HG02973 (cell line): ENCODE measurements around the gene ELOB.

Experiments used
- ATAC-seq: cut with Tn5 transposase; IDR thresholded peaks from one replicate; pipeline ENCODE4 v1.9.1; 2021; ENCODE audit warnings: moderate library complexity; ENCODE audit not compliant: unreplicated experiment

Gene ELOB

GRCh38 chr16:2769675-2770056 lies 7.4 kb downstream of the ELOB start:
- ATAC-seq: no peak

- ATAC-seq: no peak
Observed at GRCh38 chr16:2769100-2769529, 8.0 kb downstream of the ELOB start.

DNA sequence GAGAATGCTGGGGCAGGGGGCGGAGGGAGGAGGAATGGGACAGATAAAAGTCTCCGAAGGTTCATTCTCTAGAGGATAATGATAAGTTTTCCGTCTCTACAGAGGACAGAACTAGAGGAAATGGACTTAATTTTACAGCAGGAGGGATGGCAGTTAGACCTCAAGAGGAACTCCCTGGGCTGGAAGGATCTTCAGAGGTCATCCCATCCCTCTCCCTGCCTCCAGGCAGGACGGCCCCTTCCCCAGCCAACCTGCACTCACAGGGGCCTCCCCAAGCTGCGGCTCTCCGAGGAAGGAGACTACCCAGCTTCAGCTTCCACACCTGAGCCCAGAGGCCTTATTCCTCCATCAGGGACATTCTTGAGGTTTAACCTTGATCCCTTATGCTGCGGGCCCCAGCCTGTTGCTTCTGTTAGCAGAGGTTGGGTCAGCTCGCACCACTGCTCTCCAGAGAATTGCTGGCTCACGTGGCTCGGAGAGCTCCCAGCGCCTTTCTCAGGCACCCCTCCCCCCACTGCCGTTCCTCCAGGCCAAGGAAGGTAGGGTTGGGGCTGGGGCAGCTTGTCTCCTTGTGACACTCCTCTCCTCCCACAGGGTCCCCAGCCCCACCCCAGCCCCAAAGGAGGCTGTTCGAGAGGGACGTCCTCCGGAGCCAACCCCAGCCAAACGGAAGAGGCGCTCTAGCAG lies 8.5 kb downstream of the ELOB start:
- no peak for ATAC-seq

- no peak for ATAC-seq
Observed at GRCh38 chr16:2767891-2768290, 9.2 kb downstream of the ELOB start.

DNA sequence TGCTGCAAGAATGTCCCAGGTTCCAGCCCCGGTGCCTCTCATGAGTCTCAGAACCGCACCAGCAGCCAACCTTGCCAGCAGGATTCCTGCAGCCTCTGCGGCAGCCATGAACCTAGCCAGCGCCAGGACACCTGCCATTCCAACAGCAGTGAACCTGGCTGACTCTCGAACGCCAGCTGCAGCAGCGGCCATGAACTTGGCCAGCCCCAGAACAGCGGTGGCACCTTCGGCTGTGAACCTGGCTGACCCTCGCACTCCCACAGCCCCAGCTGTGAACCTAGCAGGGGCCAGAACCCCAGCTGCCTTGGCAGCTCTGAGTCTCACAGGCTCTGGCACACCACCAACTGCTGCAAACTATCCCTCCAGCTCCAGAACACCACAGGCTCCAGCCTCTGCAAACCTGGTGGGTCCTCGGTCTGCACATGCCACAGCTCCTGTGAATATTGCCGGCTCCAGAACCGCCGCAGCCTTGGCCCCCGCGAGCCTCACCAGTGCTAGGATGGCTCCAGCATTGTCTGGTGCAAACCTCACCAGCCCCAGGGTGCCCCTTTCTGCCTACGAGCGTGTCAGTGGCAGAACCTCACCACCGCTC lies 9.8 kb downstream of the ELOB start:
- no peak for ATAC-seq

DNA sequence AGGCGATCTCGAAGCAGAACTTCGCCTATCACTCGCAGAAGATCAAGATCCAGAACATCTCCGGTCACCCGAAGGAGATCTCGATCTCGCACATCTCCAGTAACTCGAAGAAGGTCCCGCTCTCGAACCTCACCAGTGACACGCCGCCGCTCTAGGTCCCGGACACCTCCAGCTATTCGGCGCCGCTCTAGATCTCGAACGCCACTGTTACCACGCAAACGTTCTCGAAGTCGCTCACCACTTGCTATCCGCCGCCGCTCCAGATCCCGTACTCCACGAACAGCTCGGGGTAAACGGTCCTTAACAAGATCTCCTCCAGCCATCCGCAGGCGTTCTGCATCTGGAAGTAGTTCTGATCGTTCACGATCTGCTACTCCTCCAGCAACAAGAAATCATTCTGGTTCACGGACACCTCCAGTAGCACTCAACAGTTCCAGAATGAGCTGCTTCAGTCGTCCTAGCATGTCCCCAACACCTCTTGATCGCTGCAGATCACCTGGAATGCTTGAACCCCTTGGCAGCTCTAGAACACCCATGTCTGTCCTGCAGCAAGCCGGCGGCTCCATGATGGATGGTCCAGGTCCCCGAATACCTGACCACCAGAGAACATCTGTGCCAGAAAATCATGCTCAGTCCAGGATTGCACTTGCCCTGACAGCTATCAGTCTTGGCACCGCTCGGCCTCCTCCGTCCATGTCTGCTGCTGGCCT lies 10.5 kb downstream of the ELOB start:
- no peak for ATAC-seq

GRCh38 chr16:2765462-2766404 lies 11.3 kb downstream of the ELOB start:
- ATAC-seq: no peak

DNA sequence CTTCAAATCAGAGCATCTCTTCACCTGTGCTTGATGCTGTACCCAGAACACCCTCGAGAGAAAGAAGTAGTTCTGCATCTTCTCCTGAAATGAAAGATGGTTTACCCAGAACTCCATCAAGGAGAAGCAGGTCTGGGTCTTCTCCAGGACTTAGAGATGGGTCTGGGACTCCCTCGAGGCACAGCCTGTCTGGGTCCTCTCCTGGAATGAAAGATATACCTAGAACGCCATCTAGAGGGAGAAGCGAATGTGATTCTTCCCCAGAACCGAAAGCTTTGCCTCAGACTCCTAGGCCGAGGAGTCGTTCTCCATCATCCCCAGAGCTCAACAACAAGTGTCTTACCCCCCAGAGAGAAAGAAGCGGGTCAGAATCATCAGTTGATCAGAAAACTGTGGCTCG lies 12.4 kb downstream of the ELOB start:
- no peak for ATAC-seq

GRCh38 chr16:2763173-2763572 lies 13.9 kb downstream of the ELOB start:
- ATAC-seq: no peak

GRCh38 chr16:2762711-2763110 lies 14.4 kb downstream of the ELOB start:
- ATAC-seq: no peak

DNA sequence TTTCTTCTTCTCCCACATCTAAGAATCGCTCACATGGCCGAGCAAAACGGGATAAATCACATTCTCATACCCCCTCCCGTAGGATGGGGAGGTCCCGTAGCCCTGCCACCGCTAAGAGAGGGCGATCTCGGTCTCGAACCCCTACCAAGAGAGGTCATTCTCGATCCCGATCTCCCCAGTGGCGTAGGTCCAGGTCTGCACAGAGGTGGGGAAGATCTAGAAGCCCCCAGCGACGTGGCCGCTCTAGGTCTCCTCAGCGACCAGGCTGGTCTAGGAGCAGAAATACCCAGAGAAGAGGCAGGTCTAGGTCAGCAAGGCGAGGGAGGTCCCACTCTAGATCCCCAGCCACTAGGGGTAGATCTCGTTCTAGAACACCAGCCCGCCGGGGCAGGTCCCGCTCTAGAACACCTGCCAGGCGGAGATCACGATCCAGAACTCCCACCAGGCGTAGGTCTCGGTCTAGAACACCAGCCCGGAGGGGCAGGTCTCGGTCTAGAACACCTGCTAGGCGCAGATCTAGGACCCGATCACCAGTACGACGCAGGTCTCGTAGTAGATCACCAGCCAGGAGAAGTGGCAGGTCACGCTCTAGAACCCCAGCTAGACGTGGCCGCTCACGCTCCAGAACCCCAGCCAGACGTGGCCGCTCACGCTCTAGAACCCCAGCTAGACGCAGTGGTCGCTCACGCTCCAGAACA lies 15.0 kb downstream of the ELOB start:
- ATAC-seq: no peak

- no peak for ATAC-seq
Observed at GRCh38 chr16:2761472-2761871, 15.6 kb downstream of the ELOB start.

DNA sequence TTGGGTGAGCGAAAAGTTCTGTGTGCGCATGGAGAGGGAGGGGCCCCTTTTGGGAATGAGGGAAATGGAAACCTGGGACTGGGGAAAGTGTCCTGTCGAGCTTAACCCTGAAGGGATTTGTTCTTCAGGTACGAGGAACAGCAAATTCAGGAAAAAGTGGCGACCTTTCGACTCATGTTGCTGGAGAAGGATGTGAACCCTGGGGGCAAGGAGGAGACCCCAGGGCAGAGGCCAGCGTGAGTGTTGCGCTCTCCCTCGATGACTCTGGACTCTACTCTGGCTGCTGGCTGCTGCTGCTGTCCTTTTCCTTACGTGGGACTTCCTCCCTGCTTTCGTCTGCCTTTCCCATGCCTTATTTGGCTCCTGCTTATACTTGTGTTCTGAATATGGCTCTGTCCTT lies 19.7 kb downstream of the ELOB start:
- no peak for ATAC-seq

DNA sequence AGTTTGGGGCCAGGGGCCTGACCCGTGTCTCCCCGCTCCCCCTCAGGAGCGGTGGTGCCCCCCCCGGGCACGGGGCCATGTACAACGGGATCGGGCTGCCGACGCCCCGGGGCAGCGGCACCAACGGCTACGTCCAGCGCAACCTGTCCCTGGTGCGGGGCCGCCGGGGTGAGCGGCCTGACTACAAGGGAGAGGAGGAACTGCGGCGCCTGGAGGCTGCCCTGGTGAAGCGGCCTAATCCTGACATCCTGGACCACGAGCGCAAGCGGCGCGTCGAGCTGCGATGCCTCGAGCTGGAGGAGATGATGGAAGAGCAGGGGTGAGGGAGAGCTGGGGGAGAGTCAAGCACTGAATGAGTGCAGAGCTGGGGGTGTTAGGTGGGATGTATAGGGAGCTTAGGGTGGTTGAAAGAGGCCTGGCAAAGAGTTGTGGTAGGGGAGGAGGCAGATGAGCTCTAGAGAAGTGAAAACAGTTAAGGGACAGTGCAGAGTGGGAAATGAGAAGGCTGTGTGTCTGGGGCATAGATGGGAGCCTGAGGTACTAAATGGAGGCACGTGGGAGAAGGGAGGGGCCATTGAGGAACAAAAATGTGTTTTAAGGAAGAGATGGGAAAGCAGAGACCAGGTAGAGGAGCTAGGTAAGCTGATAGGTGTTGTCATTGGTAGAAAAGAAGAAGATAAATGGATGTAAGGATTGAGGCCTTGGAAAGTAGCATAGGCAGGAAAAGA lies 20.6 kb downstream of the ELOB start:
- ATAC-seq: no peak

- no peak for ATAC-seq
Observed at GRCh38 chr16:2755158-2755557, 21.9 kb downstream of the ELOB start.

GRCh38 chr16:2753733-2754020 lies 23.4 kb downstream of the ELOB start:
- no peak for ATAC-seq

DNA sequence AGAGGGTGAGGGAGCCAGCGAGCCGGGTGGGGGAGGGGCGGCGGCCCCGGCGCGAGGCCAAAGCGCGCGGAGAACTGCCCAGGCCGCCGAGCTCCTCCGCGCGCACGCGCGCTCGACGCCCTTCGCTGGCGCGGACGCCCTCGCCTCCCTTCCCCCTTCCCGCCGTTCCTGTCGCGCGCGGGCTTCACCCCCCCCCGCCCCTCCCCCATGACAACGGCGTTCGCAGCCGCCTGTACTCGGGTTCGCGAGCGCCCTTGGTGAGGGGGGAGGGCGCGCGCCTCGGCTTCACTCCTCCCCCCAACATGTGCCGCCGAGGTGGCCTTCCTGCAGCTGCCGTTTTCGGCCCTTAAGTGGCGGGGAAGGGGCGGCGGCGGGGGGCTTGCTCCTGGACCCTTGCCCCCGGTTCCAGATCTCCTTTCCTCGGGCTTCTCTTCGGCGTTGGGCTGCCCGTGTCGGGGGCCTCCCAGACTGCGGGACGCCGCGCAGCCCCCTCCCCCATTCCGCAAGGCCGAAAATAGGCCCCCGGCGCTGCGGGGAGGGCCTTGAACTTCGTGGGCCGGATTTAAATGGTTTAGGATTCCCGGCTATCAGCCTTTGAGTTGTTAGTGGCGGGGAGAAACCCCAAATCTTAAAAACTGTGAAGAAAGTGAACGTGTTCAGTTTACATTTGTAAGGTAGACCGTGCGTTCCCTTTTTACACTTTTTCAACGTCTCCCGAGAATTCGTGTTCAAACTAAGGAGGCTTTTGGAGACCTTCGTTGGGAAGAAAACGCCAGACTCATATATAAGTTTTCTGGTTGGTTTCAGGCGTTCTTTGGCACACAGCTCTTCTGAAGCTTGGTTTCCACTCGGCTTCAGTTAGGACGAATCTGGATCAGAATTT lies 24.0 kb downstream of the ELOB start:
- peak; percentile 30 for ATAC-seq

GRCh38 chr16:2752035-2752849 lies 24.8 kb downstream of the ELOB start, which contains the start of gene SRRM2:
SRRM2 (plus strand) TSS chr16:2752638; CDS start chr16:2756365, 3,727 bp downstream.
- ATAC-seq: peak; percentile 66
